Stomach (tissue), 4 donors: ENCODE measurements around the gene KLF12.

ENCODE experiments used
- POLR2A ChIP-seq, 4 donors: fragments of 450-650 bp; IDR thresholded peaks; one replicate each; pipeline ENCODE4 v1.6.1; 2016; ENCODE audit warnings: antibody characterized with exemption in 4 of 4, control low read depth in 2 of 4, mild to moderate bottlenecking in 1 of 4, moderate library complexity in 1 of 4
- POLR2AphosphoS5 ChIP-seq, 3 donors: sonication (generic); formaldehyde crosslinking; IDR thresholded peaks; one replicate each; pipeline ENCODE4 v1.6.1; 2016; ENCODE audit warnings: antibody characterized with exemption in 3 of 3

DNA sequence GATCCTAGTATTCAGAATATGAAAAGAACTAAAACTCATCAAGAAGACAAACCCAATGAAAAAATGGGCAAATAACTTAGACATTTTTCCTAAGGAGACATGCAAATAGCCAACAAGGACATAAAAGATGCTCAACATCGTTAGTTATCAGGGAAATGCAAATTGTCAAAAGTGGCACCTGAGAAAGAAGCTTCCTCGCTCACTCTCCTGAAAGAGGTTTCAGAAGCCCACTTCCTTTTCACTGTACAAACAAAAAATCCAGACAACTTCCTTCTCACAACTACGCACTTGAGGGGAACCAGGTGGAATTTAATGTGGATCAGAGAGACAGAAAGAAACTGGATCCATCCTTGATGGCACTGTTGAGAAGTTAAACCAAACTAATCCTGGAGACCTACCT, 41.5 kb downstream of the KLF12 start:
- TF ChIP-seq POLR2AphosphoS5 (IDR thresholded peaks at IDR 0.05), result no peak
- no peak for TF ChIP-seq POLR2A (IDR thresholded peaks at IDR 0.05)
